Thyroid gland (tissue), 4 donors: Measurements from ENCODE around the gene TMEM170A.

Source experiments
- POLR2A ChIP-seq, 2 donors: fragments of 450-650 bp; IDR thresholded peaks; one replicate each; pipeline ENCODE4 v1.6.1; 2017; ENCODE audit warnings: antibody characterized with exemption in 2 of 2, mild to moderate bottlenecking in 2 of 2, moderate library complexity in 1 of 2
- TF ChIP-seq, protein P1 (sequence below), 6 experiments: fragments of 200-600 bp in 3 of 6; fragments of 450-650 bp in 3 of 6; sonication (generic) in 3 of 6; IDR thresholded peaks; one replicate each; pipeline ENCODE4 v1.5.1; 2016 to 2019; ENCODE audit warnings: antibody characterized with exemption in 6 of 6, mild to moderate bottlenecking in 2 of 6, inconsistent platforms in 1 of 6, moderate library complexity in 1 of 6

DNA sequence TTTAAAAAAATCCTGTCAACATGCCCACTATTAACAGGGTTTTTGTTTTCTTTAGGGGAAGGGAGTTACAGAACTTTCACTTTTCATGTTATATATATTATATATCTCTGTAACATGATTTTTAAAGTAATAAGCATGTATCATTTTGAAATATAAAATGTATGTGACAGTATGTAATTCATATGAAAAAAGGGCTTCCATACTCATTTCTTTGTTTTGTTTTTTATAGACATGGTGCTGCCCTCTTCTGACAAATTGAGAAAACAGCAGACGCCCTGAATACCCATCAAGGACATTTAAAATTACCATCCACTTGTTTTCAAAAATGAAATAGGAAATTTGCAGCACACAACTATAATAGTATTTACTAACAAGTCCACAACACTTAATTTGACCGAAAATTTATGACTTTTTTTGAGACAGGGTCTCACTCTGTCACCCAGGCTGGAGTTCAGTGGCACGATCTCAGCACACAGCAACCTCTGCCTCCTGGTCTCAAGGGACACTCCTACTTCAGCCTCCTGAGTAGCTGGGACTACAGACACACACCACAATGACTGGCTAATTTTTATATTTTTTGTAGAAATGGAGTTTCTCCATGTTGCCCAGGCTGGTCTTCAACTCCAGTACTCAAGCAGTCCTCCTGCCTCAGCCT, 61.5 kb downstream of the TMEM170A start:
- no peak for TF ChIP-seq POLR2A (IDR thresholded peaks at IDR 0.05)
- TF ChIP-seq, protein P1, sequence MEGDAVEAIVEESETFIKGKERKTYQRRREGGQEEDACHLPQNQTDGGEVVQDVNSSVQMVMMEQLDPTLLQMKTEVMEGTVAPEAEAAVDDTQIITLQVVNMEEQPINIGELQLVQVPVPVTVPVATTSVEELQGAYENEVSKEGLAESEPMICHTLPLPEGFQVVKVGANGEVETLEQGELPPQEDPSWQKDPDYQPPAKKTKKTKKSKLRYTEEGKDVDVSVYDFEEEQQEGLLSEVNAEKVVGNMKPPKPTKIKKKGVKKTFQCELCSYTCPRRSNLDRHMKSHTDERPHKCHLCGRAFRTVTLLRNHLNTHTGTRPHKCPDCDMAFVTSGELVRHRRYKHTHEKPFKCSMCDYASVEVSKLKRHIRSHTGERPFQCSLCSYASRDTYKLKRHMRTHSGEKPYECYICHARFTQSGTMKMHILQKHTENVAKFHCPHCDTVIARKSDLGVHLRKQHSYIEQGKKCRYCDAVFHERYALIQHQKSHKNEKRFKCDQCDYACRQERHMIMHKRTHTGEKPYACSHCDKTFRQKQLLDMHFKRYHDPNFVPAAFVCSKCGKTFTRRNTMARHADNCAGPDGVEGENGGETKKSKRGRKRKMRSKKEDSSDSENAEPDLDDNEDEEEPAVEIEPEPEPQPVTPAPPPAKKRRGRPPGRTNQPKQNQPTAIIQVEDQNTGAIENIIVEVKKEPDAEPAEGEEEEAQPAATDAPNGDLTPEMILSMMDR (IDR thresholded peaks at IDR 0.05): peak in 5 of 6 experiments; percentile 38 to 73 (median 69)
